Panc1 (cell line): ENCODE measurements around the gene CDH10. TPM values are rescaled to one million over a fixed set of nuclear protein-coding genes. Genes with fewer than 3 reads are reported as not detected.

Source experiments
- ATAC-seq: fragments of 200-7000 bp; cut with Tn5 transposase; 2 replicates; pipeline ENCODE4 v1.9.1; 2020; ENCODE audit warnings: mild to moderate bottlenecking, moderate library complexity
- BruUV-seq: library from RNA; stranded (reverse); fragments of 400-500 nt; replicated peaks from 2 replicates; lab custom pipeline; 2021; lab: Mats Ljungman, UMichigan
- CTCF ChIA-PET: fragments of 300-600 bp; sonication (Branson Sonifier 250); formaldehyde crosslinking; loops from one replicate; lab custom pipeline; 2022; ENCODE audit warnings: antibody characterized with exemption; lab: Charles Lee
- POLR2A ChIA-PET: fragments of 300-600 bp; sonication (Branson Sonifier 250); formaldehyde crosslinking; loops from one replicate; lab custom pipeline; 2022; ENCODE audit warnings: antibody characterized with exemption; lab: Charles Lee
- DNase-seq: peaks from one replicate; pipeline ENCODE4 v3.0.0-alpha.2; 2010; ENCODE audit warnings: low read depth, low spot score
- H3K27ac ChIP-seq: 2 replicates; pipeline ENCODE4 v1.5.1; 2011; ENCODE audit warnings: mild to moderate bottlenecking, low read length, inconsistent platforms
- H3K27me3 ChIP-seq: fragments of 200-500 bp; sonication (Bioruptor generic); 2 replicates; pipeline ENCODE4 v1.6.0; 2014; ENCODE audit warnings: low read length, inconsistent platforms; ENCODE audit not compliant: control insufficient read depth, insufficient read depth
- H3K36me3 ChIP-seq: fragments of 200-500 bp; sonication (Bioruptor generic); 2 replicates; pipeline ENCODE4 v1.5.1; 2014; ENCODE audit warnings: inconsistent platforms, mild to moderate bottlenecking, low read length, moderate library complexity; ENCODE audit not compliant: control insufficient read depth, insufficient read depth
- H3K4me1 ChIP-seq: 2 replicates; pipeline ENCODE4 v1.5.1; 2011; ENCODE audit warnings: inconsistent platforms, mild to moderate bottlenecking, low read length, moderate library complexity; ENCODE audit not compliant: control insufficient read depth, insufficient read depth
- H3K4me3 ChIP-seq, 2 experiments: 2 replicates each; pipeline ENCODE4 v1.5.1; 2011 to 2012; ENCODE audit warnings: low read depth in 2 of 2, low read length in 2 of 2, mild to moderate bottlenecking in 2 of 2, inconsistent platforms in 1 of 2, moderate library complexity in 1 of 2
- H3K9me3 ChIP-seq: fragments of 200-500 bp; sonication (Bioruptor generic); 2 replicates; pipeline ENCODE4 v1.5.1; 2014; ENCODE audit warnings: low read depth, mild to moderate bottlenecking, inconsistent platforms, low read length, moderate library complexity; ENCODE audit not compliant: control insufficient read depth, insufficient read depth
- POLR2AphosphoS5 ChIP-seq: IDR thresholded peaks from 2 replicates; pipeline ENCODE4 v1.6.1; 2012; ENCODE audit warnings: mild to moderate bottlenecking, low read depth, low read length, moderate library complexity
- REST ChIP-seq, 2 experiments: IDR thresholded peaks; 2 replicates each; pipeline ENCODE4 v1.6.1; 2011 to 2012; ENCODE audit warnings: low read depth in 2 of 2, control low read depth in 1 of 2, low read length in 1 of 2, mild to moderate bottlenecking in 1 of 2, moderate library complexity in 1 of 2; ENCODE audit not compliant: insufficient read depth in 1 of 2
- SIN3A ChIP-seq: IDR thresholded peaks from 2 replicates; pipeline ENCODE4 v1.6.1; 2012; ENCODE audit warnings: low read depth, mild to moderate bottlenecking, low read length, moderate library complexity, borderline replicate concordance; ENCODE audit not compliant: insufficient read depth
- TCF7L2 ChIP-seq: IDR thresholded peaks from 2 replicates; pipeline ENCODE4 v1.6.1; 2011; ENCODE audit warnings: mild to moderate bottlenecking, low read depth, low read length, inconsistent platforms
- in situ Hi-C: cut with HindIII; loops from 2 replicates; pipeline ENCODE4 v1.10.0; 2016; ENCODE audit warnings: low sequenced_read_pairs, low pct_unique_long_range_greater_than_20kb
- intact Hi-C: fragments of 100-400 bp; cut with micrococcal nuclease; formaldehyde crosslinking; loops from one replicate; pipeline ENCODE4 v1.10.0; 2022; ENCODE audit not compliant: unreplicated experiment
- total RNA-seq: library from RNA; stranded (reverse); gene quantifications from one replicate; pipeline ENCODE4 v1.2.1, GENCODE V29; 2021; ENCODE audit not compliant: unreplicated experiment
- TF ChIP-seq, protein P1 (sequence below): fragments of 450-650 bp; IDR thresholded peaks from 2 replicates; pipeline ENCODE4 v1.5.1; 2017; ENCODE audit warnings: mild to moderate bottlenecking

The CDH10 gene
- total RNA-seq, 1 experiment from 2014 or later = 0.72 TPM

- ATAC-seq (no peak), DNase-seq (no peak)
- CTCF ChIA-PET = no interaction called here
- Histone ChIP-seq H3K9me3 (no peaks in the 10 kb centered on the region), H3K27ac (no peak overlapping the region), H3K4me3 (no peak overlapping the region), H3K27me3 (no peaks in the 10 kb centered on the region), H3K4me1 (no peaks in the 10 kb centered on the region), H3K36me3 (no peaks in the 10 kb centered on the region)
- no TSS peak for BruUV-seq
- POLR2A ChIA-PET = no interaction called here
- TF ChIP-seq, protein P1, sequence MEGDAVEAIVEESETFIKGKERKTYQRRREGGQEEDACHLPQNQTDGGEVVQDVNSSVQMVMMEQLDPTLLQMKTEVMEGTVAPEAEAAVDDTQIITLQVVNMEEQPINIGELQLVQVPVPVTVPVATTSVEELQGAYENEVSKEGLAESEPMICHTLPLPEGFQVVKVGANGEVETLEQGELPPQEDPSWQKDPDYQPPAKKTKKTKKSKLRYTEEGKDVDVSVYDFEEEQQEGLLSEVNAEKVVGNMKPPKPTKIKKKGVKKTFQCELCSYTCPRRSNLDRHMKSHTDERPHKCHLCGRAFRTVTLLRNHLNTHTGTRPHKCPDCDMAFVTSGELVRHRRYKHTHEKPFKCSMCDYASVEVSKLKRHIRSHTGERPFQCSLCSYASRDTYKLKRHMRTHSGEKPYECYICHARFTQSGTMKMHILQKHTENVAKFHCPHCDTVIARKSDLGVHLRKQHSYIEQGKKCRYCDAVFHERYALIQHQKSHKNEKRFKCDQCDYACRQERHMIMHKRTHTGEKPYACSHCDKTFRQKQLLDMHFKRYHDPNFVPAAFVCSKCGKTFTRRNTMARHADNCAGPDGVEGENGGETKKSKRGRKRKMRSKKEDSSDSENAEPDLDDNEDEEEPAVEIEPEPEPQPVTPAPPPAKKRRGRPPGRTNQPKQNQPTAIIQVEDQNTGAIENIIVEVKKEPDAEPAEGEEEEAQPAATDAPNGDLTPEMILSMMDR = no peak
- TF ChIP-seq SIN3A (no peak), REST (IDR thresholded peaks at IDR 0.05; ENCODE audit: insufficient read depth in 1 of 2, low read depth in 2 of 2, low read length in 1 of 2) (no peak), TCF7L2 (no peak), POLR2AphosphoS5 (no peak)
- in situ Hi-C loops = no loop called here
- intact Hi-C loops = no loop called here
These were observed 21.7 kb downstream of the CDH10 start for GRCh38 chr5:24623031-24623430.

GRCh38 chr5:24621792-24622191 lies 23.0 kb downstream of the CDH10 start:
- ATAC-seq = no peak
- CTCF ChIA-PET = no interaction called here
- intact Hi-C loops (no loop called here), in situ Hi-C loops (no loop called here)
- Histone ChIP-seq H3K27ac (no peak overlapping the region), H3K4me3 (no peak overlapping the region), H3K9me3 (no peaks in the 10 kb centered on the region), H3K4me1 (no peaks in the 10 kb centered on the region), H3K27me3 (no peaks in the 10 kb centered on the region), H3K36me3 (no peaks in the 10 kb centered on the region)
- no TSS peak for BruUV-seq
- TF ChIP-seq REST (IDR thresholded peaks at IDR 0.05; ENCODE audit: insufficient read depth in 1 of 2, low read depth in 2 of 2, low read length in 1 of 2) (no peak), SIN3A (no peak), POLR2AphosphoS5 (no peak), TCF7L2 (no peak)
- TF ChIP-seq, protein P1 = no peak
- POLR2A ChIA-PET = no interaction called here
- DNase-seq = no peak
